Liver (tissue), 9 donors: ENCODE measurements around the gene RNF157. TPM values are rescaled to one million over a fixed set of nuclear protein-coding genes. Genes with fewer than 3 reads are reported as not detected.

Source experiments
- DNase-seq: peaks from one replicate; pipeline ENCODE4 v3.0.0-alpha.2; 2017; ENCODE audit warnings: low spot score
- H3K27ac ChIP-seq, 2 donors: one replicate each; pipeline ENCODE4 v1.7.0; 2013; ENCODE audit warnings: inconsistent platforms in 2 of 2, low read length in 2 of 2, control low read depth in 1 of 2, low read depth in 1 of 2, mild to moderate bottlenecking in 1 of 2
- H3K27me3 ChIP-seq, 4 donors: one replicate each; pipeline versions ENCODE4 v1.6.1 to v1.7.0; 2013; ENCODE audit warnings: low read length in 3 of 4, inconsistent platforms in 1 of 4, mild to moderate bottlenecking in 1 of 4, moderate library complexity in 1 of 4; ENCODE audit not compliant: control insufficient read depth in 4 of 4, insufficient read depth in 4 of 4
- H3K36me3 ChIP-seq, 4 donors: one replicate each; pipeline versions ENCODE4 v1.6.1 to v1.7.0; 2013; ENCODE audit warnings: low read length in 3 of 4, mild to moderate bottlenecking in 3 of 4, low read depth in 1 of 4, moderate library complexity in 1 of 4; ENCODE audit not compliant: control insufficient read depth in 4 of 4, insufficient read depth in 3 of 4
- H3K4me1 ChIP-seq, 4 donors: one replicate each; pipeline versions ENCODE4 v1.6.1 to v1.7.0; 2013; ENCODE audit warnings: low read length in 3 of 4, mild to moderate bottlenecking in 3 of 4, moderate library complexity in 1 of 4; ENCODE audit not compliant: control insufficient read depth in 4 of 4, insufficient read depth in 4 of 4
- H3K4me3 ChIP-seq, 3 donors: one replicate each; pipeline versions ENCODE4 v1.6.1 to v1.7.0; 2013; ENCODE audit warnings: low read length in 3 of 3, control low read depth in 1 of 3, low read depth in 1 of 3, mild to moderate bottlenecking in 1 of 3
- H3K9ac ChIP-seq, 2 donors: one replicate each; pipeline ENCODE4 v1.7.0; 2013; ENCODE audit warnings: low read length in 2 of 2, mild to moderate bottlenecking in 2 of 2, moderate library complexity in 2 of 2, control low read depth in 1 of 2, low read depth in 1 of 2
- H3K9me3 ChIP-seq, 4 donors: one replicate each; pipeline versions ENCODE4 v1.6.1 to v1.7.0; 2013; ENCODE audit warnings: low read length in 3 of 4; ENCODE audit not compliant: control insufficient read depth in 4 of 4
- ATF3 ChIP-seq: IDR thresholded peaks from 2 replicates; pipeline ENCODE4 v1.6.1; 2016; ENCODE audit warnings: antibody characterized with exemption
- CTCF ChIP-seq: fragments of 150-350 bp; IDR thresholded peaks from 2 replicates; pipeline ENCODE4 v1.5.1; 2017; ENCODE audit warnings: improper control_type of control experiment, low read depth, low read length; ENCODE audit not compliant: missing input control
- EGR1 ChIP-seq, 2 donors: IDR thresholded peaks; 2 replicates each; pipeline ENCODE4 v1.6.1; 2016 to 2018; ENCODE audit warnings: antibody characterized with exemption in 2 of 2, low read depth in 2 of 2
- FOXA1 ChIP-seq: IDR thresholded peaks from 2 replicates; pipeline ENCODE4 v1.6.1; 2016; ENCODE audit warnings: antibody characterized with exemption
- HNF4A ChIP-seq, 2 donors: conservative IDR thresholded peaks; 2 replicates each; pipeline ENCODE4 v1.6.1; 2016; ENCODE audit warnings: antibody characterized with exemption in 2 of 2, mild to moderate bottlenecking in 2 of 2
- NR2F2 ChIP-seq: IDR thresholded peaks from 2 replicates; pipeline ENCODE4 v1.6.1; 2016; ENCODE audit warnings: antibody characterized with exemption
- RAD21 ChIP-seq, 2 donors: IDR thresholded peaks; 2 replicates each; pipeline ENCODE4 v1.6.1; 2016; ENCODE audit warnings: antibody characterized with exemption in 2 of 2, mild to moderate bottlenecking in 2 of 2
- REST ChIP-seq: IDR thresholded peaks from 2 replicates; pipeline ENCODE4 v1.6.1; 2016; ENCODE audit warnings: antibody characterized with exemption, mild to moderate bottlenecking
- RXRA ChIP-seq, 2 donors: IDR thresholded peaks; 2 replicates each; pipeline ENCODE4 v1.6.1; 2017 to 2018; ENCODE audit warnings: antibody characterized with exemption in 2 of 2, mild to moderate bottlenecking in 1 of 2
- SP1 ChIP-seq: IDR thresholded peaks from 2 replicates; pipeline ENCODE4 v1.6.1; 2018; ENCODE audit warnings: antibody characterized with exemption, mild to moderate bottlenecking
- TAF1 ChIP-seq: conservative IDR thresholded peaks from 2 replicates; pipeline ENCODE4 v1.6.1; 2016; ENCODE audit warnings: antibody characterized with exemption, mild to moderate bottlenecking
- WGBS: extraction: QIAGEN DNeasy Blood & Tissue Kit; methylation state at CpG from one replicate; pipeline ENCODE4 v1.1.7; 2013; 5-methylcytosine and 5-hydroxymethylcytosine counted together
- polyA plus RNA-seq, 2 donors: library from polyadenylated mRNA; stranded (reverse) in 1 of 2; unstranded in 1 of 2; fragments of 200-250 nt in 1 of 2; fragments of >200 nt in 1 of 2; fragmentation: Nextera tagmentation in 1 of 2; extraction: Ambion mirVana in 1 of 2; gene quantifications; one replicate each; pipeline versions ENCODE4 v1.2.1 to v1.2.3, GENCODE V29; 2013 to 2015
- total RNA-seq, 2 donors: library from RNA; depleted of rRNA; stranded (reverse); fragments of >200 nt; gene quantifications; one replicate each; pipeline ENCODE4 v1.2.3, GENCODE V29; 2014
- donor health status: healthy.
- donor health status: healthy.
- donor health status: healthy.
- donor health status: healthy.
- donor health status: healthy.

RNF157 gene
- total and polyA plus RNA-seq, 4 donors = 0.42 to 2.9 (median 0.66) TPM

GRCh38 chr17:76271669-76272540 is 31.6 kb upstream of the RNF157 start:
- Histone ChIP-seq H3K36me3 (peaks cover 0 to 2% (median 0%) of the 10 kb centered on the region in 4 donors), H3K4me3 (peak overlapping the region in 1 of 3 donors; percentile 30), H3K9ac (peak overlapping the region in 1 of 2 donors; percentile 41), H3K4me1 (peaks cover 7 to 31% (median 21%) of the 10 kb centered on the region in 4 donors), H3K9me3 (no peaks in the 10 kb centered on the region), H3K27me3 (no peaks in the 10 kb centered on the region), H3K27ac (peak overlapping the region; percentile 28 to 59)
- WGBS = 25% methylated on average over 38 of the region's 38 CpGs
- DNase-seq = no peak
- TF ChIP-seq HNF4A (conservative IDR thresholded peaks at IDR 0.05) (no peak), RXRA (IDR thresholded peaks at IDR 0.05) (peak; percentile 44 to 70), ATF3 (no peak), FOXA1 (no peak), RAD21 (IDR thresholded peaks at IDR 0.05) (no peak), NR2F2 (peak; percentile 74)

- TF ChIP-seq HNF4A (conservative IDR thresholded peaks at IDR 0.05) = peak; percentile 53 to 71
- no peak for TF ChIP-seq NR2F2
- WGBS = 74% methylated on average over 14 of the region's 14 CpGs
- DNase-seq = no peak
- Histone ChIP-seq H3K27me3 (no peaks in the 10 kb centered on the region), H3K36me3 (peaks cover 0 to 2% (median 0%) of the 10 kb centered on the region in 4 donors), H3K27ac (peak overlapping the region; percentile 28 to 59), H3K4me1 (peaks cover 11 to 39% (median 29%) of the 10 kb centered on the region in 4 donors), H3K9me3 (no peaks in the 10 kb centered on the region), H3K9ac (no peak overlapping the region), H3K4me3 (peak overlapping the region in 1 of 3 donors; percentile 30)
Observed at GRCh38 chr17:76270770-76271668, 30.7 kb upstream of the RNF157 start.

- Histone ChIP-seq H3K9ac (no peak overlapping the region), H3K27me3 (no peaks in the 10 kb centered on the region), H3K9me3 (no peaks in the 10 kb centered on the region), H3K4me1 (peaks cover 11 to 39% (median 29%) of the 10 kb centered on the region in 4 donors), H3K36me3 (peaks cover 0 to 2% (median 0%) of the 10 kb centered on the region in 4 donors), H3K27ac (no peak overlapping the region), H3K4me3 (no peak overlapping the region)
- no peak for TF ChIP-seq RXRA (IDR thresholded peaks at IDR 0.05)
- WGBS = 95% methylated on average over 26 of the region's 26 CpGs
- DNase-seq = no peak
Observed at GRCh38 chr17:76270127-76270592, 29.9 kb upstream of the RNF157 start.

- Histone ChIP-seq H3K36me3 (peaks cover 0 to 2% (median 0%) of the 10 kb centered on the region in 4 donors), H3K27me3 (no peaks in the 10 kb centered on the region), H3K9me3 (no peaks in the 10 kb centered on the region), H3K4me1 (peaks cover 12 to 46% (median 34%) of the 10 kb centered on the region in 4 donors), H3K4me3 (no peak overlapping the region), H3K9ac (no peak overlapping the region), H3K27ac (no peak overlapping the region)
- DNase-seq = no peak
- 81% methylated on average over 12 of the region's 12 CpGs for WGBS
- TF ChIP-seq EGR1 (IDR thresholded peaks at IDR 0.05; ENCODE audit: low read depth in 2 of 2) = no peak
- TF ChIP-seq REST = no peak
- TF ChIP-seq NR2F2 = no peak
- no peak for TF ChIP-seq TAF1
- TF ChIP-seq SP1 = no peak
- TF ChIP-seq CTCF = no peak
Observed at GRCh38 chr17:76268991-76269981, 29.0 kb upstream of the RNF157 start.
